Medulla oblongata (tissue), 1 donor: Measurements from ENCODE around the gene GAD2.
A peak's percentile ranks its signal among the peaks of the same experiment; 100 is the strongest.
"Not testable (repeated sequence)": the region's sequence is repeated elsewhere in the genome, so short reads cannot be mapped to it uniquely, and the experiment has no call there.

Experiments used
- DNase-seq: peaks from one replicate; pipeline ENCODE4 v3.0.0-alpha.2; 2015; ENCODE audit errors: extremely low spot score

The GAD2 gene

GRCh38 chr10:26314265-26315013 is 97.9 kb downstream of the GAD2 start:
- no peak for DNase-seq

DNA sequence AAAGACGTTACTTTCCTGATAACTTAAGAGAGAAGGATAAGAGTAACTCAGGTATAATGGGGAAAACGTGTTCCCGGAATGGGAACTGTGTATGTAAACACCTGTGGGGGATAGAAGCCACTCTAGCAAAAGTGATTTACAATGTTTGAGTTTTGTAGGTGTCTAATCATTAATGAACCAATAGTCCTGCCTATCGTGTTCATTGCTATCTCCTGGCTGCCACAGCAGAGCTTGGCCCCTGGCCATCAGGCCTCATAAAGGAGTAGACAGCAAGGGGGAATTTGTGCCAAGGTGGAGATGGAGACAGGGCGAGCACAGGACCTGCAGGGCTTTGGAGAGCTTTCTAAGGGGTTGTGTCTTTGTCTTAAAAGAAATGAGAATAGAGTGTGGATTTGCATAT is 102.1 kb downstream of the GAD2 start:
- no peak for DNase-seq

DNA sequence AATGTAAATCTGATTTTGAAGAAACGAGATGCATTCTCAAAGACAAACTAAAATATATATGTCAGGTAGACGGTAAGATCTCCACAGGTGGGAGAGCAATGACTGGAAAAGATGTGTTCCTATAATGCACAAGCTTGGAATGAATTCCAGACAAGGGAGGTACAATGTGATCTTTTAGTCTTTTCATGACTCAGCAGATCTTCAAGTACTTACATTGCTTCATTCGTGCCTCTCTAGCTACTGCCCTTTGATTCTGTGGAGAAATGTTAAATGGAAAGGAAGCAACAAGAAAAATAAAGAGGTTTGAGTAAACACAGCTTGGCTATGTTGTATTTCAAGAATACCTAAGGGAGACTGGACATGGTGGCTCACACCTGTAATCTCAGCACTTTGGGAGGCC is 106.6 kb downstream of the GAD2 start:
- no peak for DNase-seq

DNA sequence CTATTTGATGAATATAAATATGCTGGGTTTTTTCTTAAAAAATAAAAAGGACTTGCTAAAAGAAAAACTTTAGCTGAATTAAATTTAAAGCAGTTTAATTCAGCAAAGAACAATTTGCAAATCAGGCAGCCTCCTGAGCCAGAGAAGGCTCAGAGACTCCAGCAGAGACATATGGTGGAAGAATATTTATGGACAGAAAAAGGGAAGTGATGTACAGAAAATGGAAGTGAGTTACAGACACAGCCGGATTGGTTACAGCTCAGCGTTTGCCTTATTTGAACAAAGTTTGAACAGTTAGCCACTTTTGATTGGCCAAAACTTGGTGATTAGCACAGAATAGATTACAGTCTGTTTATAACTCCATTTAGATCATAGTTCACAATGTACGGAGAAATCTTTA is 110.3 kb downstream of the GAD2 start:
- no peak for DNase-seq

DNA sequence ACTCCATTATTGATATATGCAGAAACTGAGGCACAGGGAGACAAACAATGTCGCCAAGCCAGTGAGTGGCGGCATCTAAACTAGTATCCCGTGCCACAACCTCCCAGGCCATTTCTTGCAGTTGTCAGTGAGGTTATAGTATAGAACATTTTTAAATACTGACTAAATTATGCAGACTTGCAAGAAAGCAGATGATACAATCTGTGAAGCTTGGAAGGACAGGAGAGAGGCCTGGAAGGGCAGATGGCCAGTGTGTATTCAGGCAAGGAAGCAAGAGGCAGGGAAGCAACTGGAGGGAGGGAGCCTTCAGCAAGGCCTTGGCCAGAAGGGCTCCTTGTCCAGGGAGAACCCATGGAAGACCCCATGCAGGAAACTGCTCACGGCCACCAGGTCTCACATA is 111.2 kb downstream of the GAD2 start:
- DNase-seq: no peak

GRCh38 chr10:26331371-26331770 is 114.8 kb downstream of the GAD2 start:
- no peak for DNase-seq

GRCh38 chr10:26334232-26334931 is 117.8 kb downstream of the GAD2 start:
- no peak for DNase-seq

DNA sequence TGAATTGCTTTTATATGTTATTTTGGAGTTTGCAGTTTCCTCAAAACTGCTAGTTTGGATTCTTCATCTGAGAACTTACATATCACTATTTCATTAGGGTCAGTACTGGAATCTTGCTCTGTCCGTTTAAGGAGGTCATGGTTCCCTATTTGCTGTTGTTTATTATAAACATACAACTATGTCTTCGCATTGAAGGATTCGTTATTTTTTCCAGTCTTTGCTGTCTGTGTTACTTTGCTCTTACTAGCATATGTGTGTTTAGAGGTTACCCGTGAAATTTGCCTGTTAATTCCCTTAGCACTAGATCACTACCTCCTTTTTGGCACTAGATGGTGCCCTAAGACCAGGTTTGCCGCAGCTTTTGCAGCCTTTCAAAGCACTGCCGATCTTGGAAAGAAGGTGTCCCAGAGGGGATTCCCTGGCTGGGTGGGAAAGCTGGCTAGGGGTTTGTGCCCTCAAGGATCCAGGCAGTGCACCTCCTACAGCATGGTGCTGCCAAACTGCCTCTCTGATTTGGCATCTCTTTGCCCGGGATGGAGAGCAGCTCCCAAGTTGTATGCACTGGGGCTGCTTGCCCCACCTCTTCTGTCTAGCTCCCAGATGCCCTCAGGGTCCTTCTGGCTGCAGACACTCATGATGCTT is 118.5 kb downstream of the GAD2 start:
- peak; percentile 60 for DNase-seq

GRCh38 chr10:26335574-26336093 is 119.1 kb downstream of the GAD2 start:
- no peak for DNase-seq

- no peak for DNase-seq
These were observed 120.4 kb downstream of the GAD2 start for GRCh38 chr10:26336979-26337378.

- DNase-seq: no peak
These were observed 125.1 kb downstream of the GAD2 start for GRCh38 chr10:26341701-26342100.

DNA sequence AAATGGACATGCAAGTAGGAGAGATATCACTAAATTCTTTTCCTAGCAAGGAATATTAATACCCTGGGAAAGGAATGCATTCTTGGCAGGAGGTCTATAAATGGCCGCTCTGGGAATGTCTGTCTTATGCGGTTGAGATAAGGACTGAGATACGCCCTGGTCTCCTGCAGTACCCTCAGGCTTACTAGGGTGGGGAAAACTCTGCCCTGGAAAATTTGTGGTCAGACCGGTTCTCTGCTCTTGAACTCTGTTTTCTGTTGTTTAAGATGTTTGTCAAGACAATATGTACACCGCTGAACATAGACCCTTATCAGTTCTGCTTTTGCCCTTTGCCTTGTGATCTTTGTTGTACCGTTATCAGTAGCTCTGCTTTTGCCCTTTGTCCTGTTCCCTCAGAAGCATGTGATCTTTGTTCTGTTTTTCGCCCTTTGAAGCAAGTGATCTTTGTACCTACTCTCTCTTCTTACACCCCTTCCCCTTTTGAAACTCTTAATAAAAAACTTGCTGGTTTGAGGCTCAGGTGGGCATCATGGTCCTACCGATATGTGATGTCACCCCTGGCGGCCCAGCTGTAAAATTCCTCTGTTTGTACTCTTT is 132.3 kb downstream of the GAD2 start:
- DNase-seq: not testable (repeated sequence)
